HEK293 (cell line): ENCODE data around the gene AK8.
"Not testable (repeated sequence)": the region's sequence is repeated elsewhere in the genome, so short reads cannot be mapped to it uniquely, and the experiment has no call there.

ENCODE experiments used
- CTCF ChIA-PET: fragments of 350-600 bp; formaldehyde crosslinking; extraction: SDS; loops from one replicate; lab custom pipeline; 2021; ENCODE audit warnings: antibody characterized with exemption; lab: Yijun Ruan, JAX
- POLR2A ChIA-PET: fragments of 300-600 bp; formaldehyde crosslinking; extraction: SDS; loops from one replicate; lab custom pipeline; 2020; ENCODE audit warnings: antibody characterized with exemption, inconsistent platforms; lab: Yijun Ruan, JAX
- H3K27ac ChIP-seq: fragments of 200-500 bp; sonication (Bioruptor generic); 2 replicates; pipeline ENCODE4 v1.5.1; 2014; ENCODE audit warnings: low read depth, low read length, control low read depth, inconsistent platforms; ENCODE audit errors: extremely low read depth
- H3K36me3 ChIP-seq, 2 experiments: fragments of 200-500 bp in 1 of 2; sonication (Bioruptor generic) in 1 of 2; 1 replicate in 1 of 2; 2 replicates in 1 of 2; pipeline ENCODE4 v1.5.1; 2014 to 2017; ENCODE audit warnings: inconsistent platforms in 2 of 2, low read length in 2 of 2; ENCODE audit not compliant: control insufficient read depth in 2 of 2, insufficient read depth in 1 of 2
- H3K4me1 ChIP-seq: fragments of 200-500 bp; sonication (Bioruptor generic); 2 replicates; pipeline ENCODE4 v1.5.1; 2014; ENCODE audit warnings: mild to moderate bottlenecking, low read length, inconsistent platforms; ENCODE audit not compliant: control insufficient read depth, insufficient read depth
- H3K4me3 ChIP-seq: 2 replicates; pipeline ENCODE4 v1.5.1; 2011; ENCODE audit warnings: low read depth, mild to moderate bottlenecking, control low read depth, low read length, moderate library complexity
- H3K9me3 ChIP-seq: fragments of 200-500 bp; sonication (Bioruptor generic); 2 replicates; pipeline ENCODE4 v1.5.1; 2014; ENCODE audit warnings: low read depth, low read length, inconsistent platforms; ENCODE audit not compliant: control insufficient read depth, insufficient read depth
- FEZF1 ChIP-seq: fragments of 450-650 bp; formaldehyde crosslinking; IDR thresholded peaks from 2 replicates; pipeline ENCODE4 v1.5.1; 2016; ENCODE audit warnings: missing biosample characterization, missing genetic modification characterization
- GLIS1 ChIP-seq: fragments of 450-650 bp; formaldehyde crosslinking; IDR thresholded peaks from 2 replicates; pipeline ENCODE4 v1.5.1; 2016; ENCODE audit warnings: missing biosample characterization, missing genetic modification characterization
- KLF1 ChIP-seq: fragments of 450-650 bp; formaldehyde crosslinking; IDR thresholded peaks from 2 replicates; pipeline ENCODE4 v1.5.1; 2016; ENCODE audit warnings: missing biosample characterization, missing genetic modification characterization
- KLF7 ChIP-seq: fragments of 450-650 bp; formaldehyde crosslinking; IDR thresholded peaks from 2 replicates; pipeline ENCODE4 v1.5.1; 2016; ENCODE audit warnings: missing biosample characterization, missing genetic modification characterization, borderline replicate concordance
- KLF9 ChIP-seq: fragments of 450-650 bp; formaldehyde crosslinking; IDR thresholded peaks from 2 replicates; pipeline ENCODE4 v1.5.1; 2016; ENCODE audit warnings: missing biosample characterization, missing genetic modification characterization, low read depth
- PRDM2 ChIP-seq: fragments of 450-650 bp; formaldehyde crosslinking; IDR thresholded peaks from 2 replicates; pipeline ENCODE4 v1.5.1; 2016; ENCODE audit warnings: missing biosample characterization, missing genetic modification characterization, borderline replicate concordance
- PRDM4 ChIP-seq: fragments of 450-650 bp; formaldehyde crosslinking; IDR thresholded peaks from 2 replicates; pipeline ENCODE4 v1.5.1; 2017; ENCODE audit warnings: missing biosample characterization, missing genetic modification characterization
- RBAK ChIP-seq: fragments of 450-650 bp; formaldehyde crosslinking; IDR thresholded peaks from 2 replicates; pipeline ENCODE4 v1.5.1; 2016; ENCODE audit warnings: missing biosample characterization, missing genetic modification characterization
- ZBTB44 ChIP-seq: fragments of 450-650 bp; IDR thresholded peaks from 2 replicates; pipeline ENCODE4 v1.5.1; 2018; ENCODE audit warnings: missing biosample characterization, mild to moderate bottlenecking, missing genetic modification characterization
- ZBTB8A ChIP-seq: fragments of 450-650 bp; formaldehyde crosslinking; IDR thresholded peaks from 2 replicates; pipeline ENCODE4 v1.5.1; 2016; ENCODE audit warnings: missing biosample characterization, missing genetic modification characterization
- ZNF335 ChIP-seq: fragments of 450-650 bp; formaldehyde crosslinking; conservative IDR thresholded peaks from 2 replicates; pipeline ENCODE4 v1.5.1; 2016; ENCODE audit warnings: missing biosample characterization, missing genetic modification characterization
- ZNF48 ChIP-seq: fragments of 450-650 bp; formaldehyde crosslinking; IDR thresholded peaks from 2 replicates; pipeline ENCODE4 v1.5.1; 2016; ENCODE audit warnings: missing biosample characterization, missing genetic modification characterization
- ZNF518A ChIP-seq: fragments of 450-650 bp; formaldehyde crosslinking; conservative IDR thresholded peaks from 2 replicates; pipeline ENCODE4 v1.5.1; 2016; ENCODE audit warnings: low read depth, missing biosample characterization, missing genetic modification characterization
- ZNF544 ChIP-seq: fragments of 450-650 bp; formaldehyde crosslinking; IDR thresholded peaks from 2 replicates; pipeline ENCODE4 v1.5.0; 2017; ENCODE audit warnings: missing biosample characterization, missing genetic modification characterization
- ZNF558 ChIP-seq: fragments of 450-650 bp; formaldehyde crosslinking; IDR thresholded peaks from 2 replicates; pipeline ENCODE4 v1.5.1; 2016; ENCODE audit warnings: missing biosample characterization, missing genetic modification characterization
- ZXDB ChIP-seq: fragments of 450-650 bp; formaldehyde crosslinking; IDR thresholded peaks from 2 replicates; pipeline ENCODE4 v1.5.1; 2016; ENCODE audit warnings: missing biosample characterization, missing genetic modification characterization
- TF ChIP-seq, protein P1 (sequence below): fragments of 450-650 bp; formaldehyde crosslinking; IDR thresholded peaks from 2 replicates; pipeline ENCODE4 v1.5.1; 2016; ENCODE audit warnings: missing biosample characterization, missing genetic modification characterization

AK8 gene

DNA sequence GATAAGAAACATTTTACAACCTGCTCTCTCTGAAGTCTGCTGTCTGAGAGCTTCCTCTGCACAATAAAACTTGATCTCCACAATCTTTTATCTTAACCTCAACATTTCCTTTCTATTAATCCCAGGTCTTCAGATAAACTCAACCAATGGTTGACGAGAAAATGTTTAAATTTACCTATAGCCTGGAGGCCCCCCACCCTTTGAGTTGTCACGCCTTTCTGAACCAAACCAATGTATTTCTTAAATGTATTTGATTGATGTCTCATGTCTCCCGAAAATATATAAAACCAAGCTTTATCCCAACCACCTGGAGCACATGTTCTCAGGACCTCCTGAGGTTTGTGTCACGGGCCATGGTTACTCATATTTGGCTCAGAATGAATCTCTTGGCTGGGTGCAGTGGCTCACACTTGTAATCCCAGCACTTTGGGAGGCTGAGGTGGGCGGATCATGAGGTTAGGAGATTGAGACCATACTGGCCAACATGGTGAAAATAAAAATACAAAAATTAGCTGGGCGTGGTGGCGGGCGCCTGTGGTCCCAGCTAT lies 159.6 kb downstream of the AK8 start:
- H3K4me1 ChIP-seq, H3K36me3 ChIP-seq, H3K27ac ChIP-seq, H3K9me3 ChIP-seq, POLR2A ChIA-PET, H3K4me3 ChIP-seq: not testable (repeated sequence)
- CTCF ChIA-PET = interaction anchor here (0.5 to 1.0 kb wide), 2 partner anchors 9 to 211 kb away, joined by 3 to 4 read pairs; no protein-coding TSS in a partner anchor
- 0 out of 2 replicates have a peak, but pooled peaks have one; percentile 8 for TF ChIP-seq ZNF335 (tag by site-specific recombination)
- TF ChIP-seq KLF7 = peak; percentile 13; the same call in 1 of the 2 replicates
- peak; percentile 45 for TF ChIP-seq KLF1 (tag by site-specific recombination)
- peak; percentile 90 for TF ChIP-seq GLIS1
- TF ChIP-seq KLF9 (tag by site-specific recombination) = peak; percentile 47; the same call in 1 of the 2 replicates
- 0 out of 2 replicates have a peak, but pooled peaks have one; percentile 16 for TF ChIP-seq FEZF1 (tag by site-specific recombination)
- TF ChIP-seq PRDM4 (tag by site-specific recombination) = 0 out of 2 replicates have a peak, but pooled peaks have one; percentile 16
- TF ChIP-seq ZXDB (tag by site-specific recombination) = peak; percentile 61

DNA sequence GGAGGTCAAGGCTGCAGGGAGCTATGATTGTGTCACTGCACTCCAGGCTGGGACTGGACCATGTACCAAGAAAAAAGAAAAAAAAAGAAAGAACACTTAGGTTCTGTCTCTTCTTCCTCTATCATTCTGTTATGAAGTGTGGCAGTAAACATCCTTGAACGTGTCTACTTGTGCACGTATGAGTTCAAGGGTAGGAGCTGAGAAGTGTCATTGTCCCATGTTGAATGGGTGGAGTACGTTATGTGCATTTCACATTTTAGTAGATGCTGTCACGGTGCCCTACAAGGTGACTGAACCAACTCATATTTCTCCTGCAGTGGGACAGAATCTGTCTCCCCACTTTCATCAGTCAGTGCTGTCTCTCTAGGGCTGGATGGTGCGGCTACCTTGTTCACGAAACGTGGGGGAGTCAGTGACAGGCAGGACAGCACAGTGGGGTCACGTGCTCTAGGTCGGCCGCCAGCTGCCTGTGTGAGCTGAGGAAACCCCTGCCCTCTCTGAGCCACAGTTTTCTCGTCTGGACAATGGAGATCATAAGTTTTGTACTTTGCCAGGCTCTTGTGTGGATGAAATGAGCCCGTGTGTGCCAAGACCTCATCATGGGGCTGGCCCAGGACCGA lies 160.6 kb downstream of the AK8 start:
- POLR2A ChIA-PET = no interaction called here
- no peaks in the 10 kb centered on the region for H3K4me1 ChIP-seq
- no peak overlapping the region for H3K27ac ChIP-seq
- CTCF ChIA-PET = interaction anchor here (0.5 to 1.0 kb wide), 2 partner anchors 10 to 49 kb away, joined by 3 read pairs; no protein-coding TSS in a partner anchor
- H3K4me3 ChIP-seq = no peak overlapping the region
- no peaks in the 10 kb centered on the region for H3K9me3 ChIP-seq
- H3K36me3 ChIP-seq = no peaks in the 10 kb centered on the region
- TF ChIP-seq, protein P1, sequence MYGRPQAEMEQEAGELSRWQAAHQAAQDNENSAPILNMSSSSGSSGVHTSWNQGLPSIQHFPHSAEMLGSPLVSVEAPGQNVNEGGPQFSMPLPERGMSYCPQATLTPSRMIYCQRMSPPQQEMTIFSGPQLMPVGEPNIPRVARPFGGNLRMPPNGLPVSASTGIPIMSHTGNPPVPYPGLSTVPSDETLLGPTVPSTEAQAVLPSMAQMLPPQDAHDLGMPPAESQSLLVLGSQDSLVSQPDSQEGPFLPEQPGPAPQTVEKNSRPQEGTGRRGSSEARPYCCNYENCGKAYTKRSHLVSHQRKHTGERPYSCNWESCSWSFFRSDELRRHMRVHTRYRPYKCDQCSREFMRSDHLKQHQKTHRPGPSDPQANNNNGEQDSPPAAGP (tag by site-specific recombination) = no peak
- TF ChIP-seq ZNF48 (no peak), ZNF544 (tag by site-specific recombination) (no peak), ZNF558 (tag by site-specific recombination) (no peak), PRDM2 (tag by site-specific recombination) (no peak), ZNF518A (tag by site-specific recombination) (no peak), ZBTB44 (no peak), RBAK (tag by site-specific recombination) (no peak), GLIS1 (peak; percentile 31; the same call in 1 of the 2 replicates), ZBTB8A (tag by site-specific recombination) (no peak)
